Type B pancreatic cell (in vitro differentiated cells): Measurements from ENCODE around the gene SUPT20H. TPM values are rescaled to one million over a fixed set of nuclear protein-coding genes. Genes with fewer than 3 reads are reported as not detected.
A peak's percentile ranks its signal among the peaks of the same experiment; 100 is the strongest.

Experiments used
- DNase-seq: peaks from one replicate; pipeline ENCODE4 v3.0.0; 2021; ENCODE audit warnings: mixed read lengths; ENCODE audit not compliant: unreplicated experiment; ENCODE audit errors: extremely low spot score
- H3K27ac Mint-ChIP-seq: 2 replicates; pipeline ENCODE4 v1.8.0; 2021; ENCODE audit warnings: mild to moderate bottlenecking, mixed read lengths
- H3K27me3 Mint-ChIP-seq: 2 replicates; pipeline ENCODE4 v1.8.0; 2021; ENCODE audit warnings: mixed read lengths
- H3K36me3 Mint-ChIP-seq: 2 replicates; pipeline ENCODE4 v1.8.0; 2021; ENCODE audit warnings: mixed read lengths
- H3K4me1 Mint-ChIP-seq: one replicate; pipeline ENCODE4 v1.8.0; 2021; ENCODE audit warnings: mixed read lengths; ENCODE audit not compliant: unreplicated experiment
- H3K4me3 Mint-ChIP-seq: 2 replicates; pipeline ENCODE4 v1.8.0; 2021; ENCODE audit warnings: mild to moderate bottlenecking, mixed read lengths
- H3K9me3 Mint-ChIP-seq: 2 replicates; pipeline ENCODE4 v1.8.0; 2021; ENCODE audit warnings: mixed read lengths
- total RNA-seq: library from RNA; stranded (reverse); gene quantifications from 2 replicates; pipeline ENCODE4 v1.2.1, GENCODE V29; 2021; ENCODE audit warnings: low replicate concordance
- TF ChIP-seq, protein P1 (sequence below): fragments of 200-600 bp; sonication (generic); conservative IDR thresholded peaks from 2 replicates; pipeline ENCODE4 v1.5.0; 2021; ENCODE audit warnings: antibody characterized with exemption, mild to moderate bottlenecking

SUPT20H gene
- total RNA-seq, 1 donor from 2014 or later = 91.0 TPM

DNA sequence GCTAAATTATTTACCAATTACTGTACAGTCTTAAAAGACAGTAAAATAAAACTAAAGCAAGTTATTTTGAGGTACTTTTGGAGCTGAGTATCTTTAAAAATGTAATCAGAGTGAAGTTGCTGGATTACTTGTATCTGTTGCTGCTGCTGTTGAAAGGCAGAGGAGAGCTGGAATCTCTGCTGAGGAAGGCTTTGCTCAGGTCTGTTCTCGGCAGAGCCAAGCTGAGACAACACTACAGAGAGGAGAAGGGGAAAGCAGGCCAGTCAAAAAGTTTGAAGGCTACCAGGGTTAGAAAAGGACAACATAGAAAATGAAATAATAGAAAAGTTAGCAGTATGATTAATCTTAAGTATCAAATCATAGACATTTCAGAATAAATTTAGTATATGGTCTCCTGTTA, 49.1 kb downstream of the SUPT20H start:
- peaks cover 32% of the 10 kb centered on the region for H3K36me3 Mint-ChIP-seq
- TF ChIP-seq, protein P1, sequence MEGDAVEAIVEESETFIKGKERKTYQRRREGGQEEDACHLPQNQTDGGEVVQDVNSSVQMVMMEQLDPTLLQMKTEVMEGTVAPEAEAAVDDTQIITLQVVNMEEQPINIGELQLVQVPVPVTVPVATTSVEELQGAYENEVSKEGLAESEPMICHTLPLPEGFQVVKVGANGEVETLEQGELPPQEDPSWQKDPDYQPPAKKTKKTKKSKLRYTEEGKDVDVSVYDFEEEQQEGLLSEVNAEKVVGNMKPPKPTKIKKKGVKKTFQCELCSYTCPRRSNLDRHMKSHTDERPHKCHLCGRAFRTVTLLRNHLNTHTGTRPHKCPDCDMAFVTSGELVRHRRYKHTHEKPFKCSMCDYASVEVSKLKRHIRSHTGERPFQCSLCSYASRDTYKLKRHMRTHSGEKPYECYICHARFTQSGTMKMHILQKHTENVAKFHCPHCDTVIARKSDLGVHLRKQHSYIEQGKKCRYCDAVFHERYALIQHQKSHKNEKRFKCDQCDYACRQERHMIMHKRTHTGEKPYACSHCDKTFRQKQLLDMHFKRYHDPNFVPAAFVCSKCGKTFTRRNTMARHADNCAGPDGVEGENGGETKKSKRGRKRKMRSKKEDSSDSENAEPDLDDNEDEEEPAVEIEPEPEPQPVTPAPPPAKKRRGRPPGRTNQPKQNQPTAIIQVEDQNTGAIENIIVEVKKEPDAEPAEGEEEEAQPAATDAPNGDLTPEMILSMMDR = no peak
- no peak overlapping the region for H3K4me3 Mint-ChIP-seq
- no peaks in the 10 kb centered on the region for H3K27me3 Mint-ChIP-seq
- H3K4me1 Mint-ChIP-seq = no peaks in the 10 kb centered on the region
- DNase-seq = no peak
- H3K9me3 Mint-ChIP-seq = no peaks in the 10 kb centered on the region
- H3K27ac Mint-ChIP-seq = no peak overlapping the region

DNA sequence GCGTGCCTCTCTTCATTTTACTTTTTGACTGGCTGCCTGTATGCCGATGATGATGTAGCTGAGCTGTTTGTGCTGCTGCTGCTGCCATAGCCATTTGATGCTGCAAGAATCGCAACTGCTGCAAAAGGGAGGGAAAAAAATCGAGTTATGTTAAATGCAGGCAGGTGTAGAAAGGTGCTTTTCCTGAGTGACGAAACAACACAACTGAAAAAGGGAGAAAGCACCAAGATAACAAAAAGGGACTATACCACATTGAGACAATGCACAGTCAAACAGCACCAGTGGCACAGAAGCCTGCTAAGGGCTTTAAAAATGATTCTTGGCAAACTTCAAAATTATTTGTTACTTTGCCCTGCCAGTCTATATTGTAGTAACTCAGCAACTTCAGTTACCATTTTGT, 49.8 kb downstream of the SUPT20H start:
- H3K27me3 Mint-ChIP-seq = no peaks in the 10 kb centered on the region
- H3K9me3 Mint-ChIP-seq = no peaks in the 10 kb centered on the region
- no peaks in the 10 kb centered on the region for H3K4me1 Mint-ChIP-seq
- DNase-seq = no peak
- no peak overlapping the region for H3K27ac Mint-ChIP-seq
- H3K36me3 Mint-ChIP-seq = peaks cover 25% of the 10 kb centered on the region
- TF ChIP-seq, protein P1 = no peak
- no peak overlapping the region for H3K4me3 Mint-ChIP-seq

DNA sequence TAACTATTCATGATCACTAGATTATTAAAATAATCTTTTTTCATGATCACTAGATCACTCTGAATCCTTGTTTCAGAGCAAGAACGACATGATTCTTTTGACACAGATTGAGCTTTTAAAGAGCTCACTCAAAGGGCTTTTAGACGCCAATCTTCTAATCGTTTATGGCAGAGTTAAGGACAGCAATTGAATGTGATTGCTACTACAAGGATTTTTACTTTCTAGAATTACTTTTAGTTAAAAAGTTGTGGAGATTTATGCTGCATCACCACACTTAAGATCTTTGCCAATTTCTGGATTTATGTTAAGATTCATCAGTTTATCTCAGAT, 57.6 kb downstream of the SUPT20H start:
- Mint-ChIP-seq H3K4me3 (peak overlapping the region; percentile 100), H3K27ac (peak overlapping the region; percentile 99), H3K9me3 (no peaks in the 10 kb centered on the region), H3K36me3 (peaks cover 5% of the 10 kb centered on the region), H3K27me3 (no peaks in the 10 kb centered on the region), H3K4me1 (peaks cover 14% of the 10 kb centered on the region)
- TF ChIP-seq, protein P1 = no peak
- no peak for DNase-seq

DNA sequence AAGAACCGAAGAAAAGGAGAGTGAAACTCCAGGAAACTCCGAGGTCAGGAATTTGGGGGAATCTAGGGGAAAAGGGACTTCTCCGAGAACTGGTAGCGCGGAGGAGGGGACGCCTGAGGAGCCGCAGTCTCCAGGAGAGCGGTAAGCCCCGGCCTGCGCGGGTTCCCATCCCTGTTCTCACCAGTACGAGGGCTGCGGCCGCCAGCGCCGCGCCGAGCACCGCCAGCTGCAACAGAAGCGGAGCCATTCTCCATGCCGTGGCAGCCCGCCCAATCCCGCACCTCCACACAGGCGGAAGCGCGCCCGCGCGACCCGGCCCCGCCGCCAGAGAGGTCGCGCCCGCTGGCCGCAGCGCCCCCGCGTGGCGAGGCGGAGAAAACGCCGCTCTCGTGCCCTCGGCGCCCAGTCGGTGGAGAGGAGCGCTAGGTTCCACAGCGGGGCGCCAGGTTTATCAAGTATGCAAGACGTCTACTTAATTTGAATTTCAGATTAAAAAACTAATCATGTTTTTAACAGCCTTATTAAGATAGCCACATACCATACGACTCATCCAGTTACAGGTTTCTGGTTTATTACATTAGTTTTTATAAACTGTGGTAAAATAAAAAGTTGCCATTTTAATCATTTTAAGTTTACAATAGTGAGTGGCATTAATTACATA, 60.3 kb downstream of the SUPT20H start, which contains the start of gene ALG5:
ALG5 (minus strand) TSS at position 287 of the 661 bp plus-strand sequence; CDS start at position 247, 40 bp downstream.
- Mint-ChIP-seq H3K4me1 (peaks cover 20% of the 10 kb centered on the region), H3K4me3 (peak within 1 kb of the TSS; percentile 100), H3K9me3 (no peaks in the 10 kb centered on the region), H3K27me3 (no peaks in the 10 kb centered on the region), H3K27ac (peak within 1 kb of the TSS; percentile 99), H3K36me3 (peaks cover 3% of the 10 kb centered on the region)
- TF ChIP-seq, protein P1 = peak; percentile 98
- DNase-seq = peak; percentile 95

DNA sequence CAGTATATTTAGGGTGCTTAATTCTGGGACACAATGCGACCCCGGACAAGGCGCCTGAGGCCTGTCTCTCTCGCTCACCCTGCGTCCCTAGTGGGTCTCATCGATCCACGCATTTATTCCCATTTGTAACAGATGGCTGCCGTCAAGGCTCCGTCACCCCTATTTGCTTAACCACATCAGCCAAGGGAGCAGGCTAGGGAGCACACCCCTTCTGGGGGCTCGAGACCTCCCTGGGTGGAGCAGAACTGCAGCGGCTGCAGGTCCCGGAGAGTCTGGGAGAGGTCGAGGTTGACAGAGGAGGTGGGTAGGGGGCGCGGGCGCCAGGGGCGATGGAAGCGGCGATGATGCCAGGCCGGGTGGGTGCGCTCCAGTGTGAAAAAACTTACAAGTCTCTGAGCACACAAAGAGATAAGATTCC, 60.9 kb downstream of the SUPT20H start:
- Mint-ChIP-seq H3K4me1 (peaks cover 20% of the 10 kb centered on the region), H3K27me3 (no peaks in the 10 kb centered on the region), H3K9me3 (no peaks in the 10 kb centered on the region), H3K4me3 (peak overlapping the region; percentile 100), H3K27ac (peak overlapping the region; percentile 99), H3K36me3 (peaks cover 3% of the 10 kb centered on the region)
- no peak for DNase-seq
- TF ChIP-seq, protein P1 = no peak
